GM12892 (cell line): ENCODE measurements around the gene UCP3.

Experiments
- POLR2A ChIP-seq: IDR thresholded peaks from 2 replicates; pipeline ENCODE4 v1.6.1; 2011; ENCODE audit warnings: low read depth, low read length, control low read depth
- POLR2AphosphoS5 ChIP-seq: IDR thresholded peaks from 2 replicates; pipeline ENCODE4 v1.6.1; 2011; ENCODE audit warnings: low read depth, low read length, control low read depth
- TAF1 ChIP-seq: IDR thresholded peaks from 2 replicates; pipeline ENCODE4 v1.6.1; 2011; ENCODE audit warnings: low read depth, mild to moderate bottlenecking, control low read depth, low read length, borderline replicate concordance

DNA sequence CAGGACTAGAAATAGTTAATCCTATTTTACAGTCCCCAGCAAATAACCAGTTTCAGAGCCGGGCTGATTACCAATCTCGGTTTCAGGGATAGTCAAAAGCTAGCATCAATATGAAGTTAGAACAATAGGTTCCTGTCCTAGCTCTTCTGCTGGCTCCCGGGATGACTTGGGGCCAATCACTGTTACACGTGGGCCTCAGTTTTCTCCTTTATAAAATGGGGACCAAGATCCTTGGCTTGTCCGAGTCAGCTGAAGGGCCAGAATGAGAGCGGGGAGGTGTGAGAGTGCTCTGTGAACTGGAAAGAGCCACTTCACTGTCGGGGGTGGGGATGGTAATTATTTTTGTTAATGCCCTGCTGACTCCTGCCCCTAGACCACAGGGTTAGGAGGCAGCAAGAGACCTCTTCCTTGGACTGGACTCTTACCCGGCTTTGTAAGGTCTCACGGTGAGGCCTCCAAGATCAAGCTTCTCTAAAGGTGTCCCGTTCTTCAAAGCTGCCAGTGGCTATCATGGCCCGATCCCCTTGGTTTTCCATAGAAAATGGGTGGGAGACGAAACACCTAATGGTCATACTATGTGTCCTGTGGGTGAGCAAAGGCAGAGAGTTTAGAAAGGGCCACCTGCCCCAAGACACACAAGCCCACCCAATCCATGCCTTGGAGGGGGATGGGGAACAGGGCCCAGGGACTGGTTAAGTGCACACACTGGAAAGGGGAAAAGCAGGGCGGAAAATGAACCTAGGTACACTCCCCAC lies 27.7 kb downstream of the UCP3 start:
- TF ChIP-seq POLR2A (no peak), TAF1 (no peak), POLR2AphosphoS5 (no peak)
